Measurements from ENCODE around the gene PTF1A. TPM values are rescaled to one million over a fixed set of nuclear protein-coding genes. Genes with fewer than 3 reads are reported as not detected.

The PTF1A gene
- not detected for total RNA-seq

DNA sequence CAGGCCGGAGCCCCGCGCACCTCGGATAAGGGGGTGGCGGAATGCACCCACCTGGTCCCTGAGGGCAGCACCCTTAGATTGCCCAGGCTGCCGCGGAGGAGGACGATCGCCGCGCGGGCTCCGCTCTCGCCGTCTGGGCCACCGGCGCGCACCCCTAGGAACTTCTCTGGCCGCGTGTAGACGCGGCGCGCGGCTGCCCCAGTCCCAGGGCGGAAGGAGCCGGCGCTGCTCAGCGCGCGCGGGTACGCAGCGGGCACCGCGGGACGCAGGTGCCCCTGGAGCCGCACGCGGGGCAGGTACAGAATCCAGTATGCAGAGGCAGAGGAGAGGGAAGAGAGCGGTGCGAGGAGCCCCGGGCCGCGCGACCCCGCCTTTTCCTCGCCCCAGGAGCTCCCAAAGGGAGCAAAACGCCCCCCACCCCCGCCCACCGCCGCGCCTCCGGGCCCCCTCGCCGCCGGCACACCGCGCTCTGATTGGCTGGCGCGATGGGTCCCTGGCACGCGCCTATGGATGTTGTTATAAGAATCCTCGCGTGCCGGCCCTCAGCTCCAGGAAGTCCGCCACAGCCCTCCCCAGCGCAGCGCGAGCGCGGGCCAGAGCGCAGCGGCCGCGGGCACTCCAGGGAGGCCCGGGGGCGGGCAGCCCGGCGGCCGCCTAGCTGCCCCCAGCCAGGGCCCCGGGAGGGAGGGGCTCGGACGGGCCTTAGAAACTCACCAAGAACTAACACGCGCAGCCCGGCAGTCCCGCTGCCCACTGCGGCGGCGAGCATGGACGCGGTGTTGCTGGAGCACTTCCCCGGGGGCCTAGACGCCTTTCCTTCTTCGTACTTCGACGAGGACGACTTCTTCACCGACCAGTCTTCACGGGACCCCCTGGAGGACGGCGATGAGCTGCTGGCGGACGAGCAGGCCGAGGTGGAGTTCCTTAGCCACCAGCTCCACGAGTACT is at the start of gene PTF1A:
Gene PTF1A, plus strand, starts transcription at position 549 of the 948 bp plus-strand sequence. Its CDS starts 219 bp downstream, at position 768.

Other genes starting within 250 kb of the PTF1A start
- gene MSRB2, start 96.7 kb upstream of the PTF1A start, total RNA-seq, result 10 to 100 TPM in 1 of 2 experiments, 1 to 10 TPM in 1; 9.0 to 10.5 TPM
- gene C10orf67, start 152.5 kb downstream of the PTF1A start, total RNA-seq, result under 1 TPM; 0.17 to 0.18 TPM
- 10 to 100 TPM; 25.9 to 26.4 TPM for gene OTUD1, start 246.8 kb downstream of the PTF1A start, total RNA-seq

Measured in activated naive CD4-positive, alpha-beta T cell treated with anti-CD3 and anti-CD28 coated beads, Interleukin-2, amount 10 ng/mL, durations not matched to agents 5 hours and 36 hours (primary cell).